Activated effector memory CD4-positive, alpha-beta T cell treated with Interleukin-2 at 50 U/mL for 16 hours (primary cell): Measurements from ENCODE around the gene ZNF782.
"Not testable (repeated sequence)": the region's sequence is repeated elsewhere in the genome, so short reads cannot be mapped to it uniquely, and the experiment has no call there.

Experiments used
- DNase-seq: peaks from one replicate; pipeline ENCODE4 v3.0.0-alpha.2; 2020

Gene ZNF782

GRCh38 chr9:96852676-96853075, 1.6 kb downstream of the ZNF782 start:
- DNase-seq, result no peak

DNA sequence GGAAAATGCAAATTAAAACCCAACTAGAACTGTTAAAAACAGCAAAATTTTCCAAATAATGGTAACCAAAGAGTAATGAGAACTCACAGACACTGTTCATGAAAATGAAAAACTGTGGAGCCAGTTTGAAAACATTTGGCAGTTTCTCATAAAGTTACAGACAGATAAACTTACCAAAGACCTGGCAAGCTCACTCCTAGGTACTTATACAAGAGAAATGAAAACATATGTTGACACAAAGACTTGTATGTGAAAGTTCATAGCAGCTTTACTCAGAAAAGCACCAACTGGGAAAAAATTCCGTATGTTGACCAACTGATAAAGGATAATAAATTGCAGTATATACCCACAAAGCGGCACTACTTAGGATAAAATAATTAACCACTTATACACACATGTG, 10.3 kb downstream of the ZNF782 start:
- no peak for DNase-seq

DNA sequence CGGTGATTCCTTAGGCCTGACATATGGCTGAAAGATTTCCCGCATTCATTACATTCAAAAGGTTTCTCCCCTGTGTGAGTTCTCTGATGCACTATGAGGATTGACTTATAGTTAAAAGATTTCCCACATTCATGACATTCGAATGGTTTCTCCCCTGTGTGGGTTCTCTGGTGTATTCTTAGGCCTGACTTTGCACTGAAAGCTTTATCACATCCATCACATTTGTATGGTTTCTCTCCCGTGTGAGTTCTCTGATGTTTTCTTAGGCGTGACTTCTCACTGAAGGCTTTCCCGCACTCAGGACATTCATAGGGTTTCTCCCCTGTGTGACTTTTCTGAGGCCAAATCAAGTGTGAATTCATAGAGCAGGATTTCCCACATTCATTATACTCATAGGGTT, 35.8 kb downstream of the ZNF782 start:
- DNase-seq, result no peak

GRCh38 chr9:96817973-96818372, 36.3 kb downstream of the ZNF782 start:
- DNase-seq, result no peak

DNA sequence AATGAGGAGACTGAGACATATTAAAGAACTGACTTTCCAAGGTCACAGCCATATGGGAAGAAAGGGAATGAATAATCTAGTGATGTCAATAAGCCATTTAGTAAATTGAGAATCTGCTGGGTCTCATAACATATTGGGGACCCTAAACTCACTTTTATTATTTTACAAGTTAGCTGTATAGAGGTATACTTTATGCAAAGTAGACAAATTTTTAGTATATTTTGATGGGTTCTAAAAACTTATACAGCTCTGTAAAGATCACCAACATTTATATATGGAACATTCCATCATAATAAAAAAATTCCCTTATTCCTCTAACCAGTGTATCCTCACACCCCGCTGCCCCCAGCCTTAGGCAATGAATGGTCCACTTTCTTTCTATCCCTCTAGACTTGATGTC, 40.7 kb downstream of the ZNF782 start:
- no peak for DNase-seq

GRCh38 chr9:96798959-96799358, 55.4 kb downstream of the ZNF782 start:
- DNase-seq, result not testable (repeated sequence)

GRCh38 chr9:96784021-96784420, 70.3 kb downstream of the ZNF782 start:
- no peak for DNase-seq

GRCh38 chr9:96782235-96782634, 72.1 kb downstream of the ZNF782 start:
- no peak for DNase-seq

GRCh38 chr9:96781552-96781951, 72.8 kb downstream of the ZNF782 start:
- DNase-seq, result no peak

- no peak for DNase-seq
These were observed 75.2 kb downstream of the ZNF782 start for GRCh38 chr9:96779089-96779488.

DNA sequence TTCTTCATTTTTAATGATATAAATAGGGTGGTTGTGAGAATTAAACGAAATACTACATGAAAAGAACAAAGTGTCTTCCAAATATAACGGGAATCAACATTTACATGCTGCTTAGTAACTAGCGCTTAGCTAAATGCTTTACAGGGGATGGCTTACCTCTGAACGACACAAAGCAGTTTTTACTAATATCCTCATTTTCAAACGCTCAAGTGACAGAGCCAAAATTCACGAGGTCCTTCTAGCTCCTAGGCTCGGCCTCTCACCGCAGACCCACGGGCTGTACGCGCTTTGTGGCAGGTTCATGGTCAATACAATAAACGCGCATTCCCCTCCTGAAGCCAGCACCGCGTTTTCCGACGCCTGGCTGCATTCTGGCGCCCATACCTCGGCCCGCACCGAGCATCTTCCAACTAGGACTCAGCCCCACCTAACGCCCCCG, 76.9 kb downstream of the ZNF782 start:
- DNase-seq, result no peak

DNA sequence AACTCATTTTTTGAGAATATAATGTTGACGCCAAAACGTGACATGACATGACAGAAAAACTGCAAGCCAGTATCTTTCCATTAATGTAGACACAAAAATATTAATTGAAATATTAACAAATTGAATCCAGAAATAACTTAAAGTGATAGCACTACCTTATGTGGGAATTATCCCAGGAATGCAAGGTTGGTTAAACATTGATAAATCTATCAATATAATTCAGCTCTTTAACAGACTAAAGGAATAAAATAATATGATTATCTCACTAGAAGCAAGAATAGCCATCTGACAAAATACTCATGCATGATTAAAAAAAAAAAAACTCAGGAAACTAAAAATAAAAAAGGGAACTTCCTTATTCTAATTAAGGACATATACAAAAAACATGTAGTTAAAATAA, 83.2 kb downstream of the ZNF782 start:
- no peak for DNase-seq

DNA sequence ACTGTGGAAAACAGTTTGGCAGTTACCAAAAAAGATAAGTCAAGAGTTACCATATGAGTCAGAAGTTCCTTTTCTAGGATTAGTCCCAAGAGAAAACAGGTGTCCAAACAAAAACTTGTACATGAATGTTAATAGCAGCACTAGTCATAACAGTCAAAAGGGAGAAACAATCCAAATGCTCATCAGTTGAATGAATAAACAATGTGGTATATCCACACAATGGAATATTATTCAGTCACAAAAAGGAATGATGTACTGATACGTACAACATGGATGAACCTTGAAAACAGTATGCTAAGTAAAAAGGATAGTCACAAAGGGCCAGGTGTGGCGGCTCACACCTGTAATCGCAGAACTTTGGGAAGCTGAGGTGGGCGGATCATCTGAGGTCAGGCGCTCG, 84.3 kb downstream of the ZNF782 start:
- DNase-seq, result no peak
